Measurements from ENCODE around the gene JOSD2.

JOSD2 gene

DNA sequence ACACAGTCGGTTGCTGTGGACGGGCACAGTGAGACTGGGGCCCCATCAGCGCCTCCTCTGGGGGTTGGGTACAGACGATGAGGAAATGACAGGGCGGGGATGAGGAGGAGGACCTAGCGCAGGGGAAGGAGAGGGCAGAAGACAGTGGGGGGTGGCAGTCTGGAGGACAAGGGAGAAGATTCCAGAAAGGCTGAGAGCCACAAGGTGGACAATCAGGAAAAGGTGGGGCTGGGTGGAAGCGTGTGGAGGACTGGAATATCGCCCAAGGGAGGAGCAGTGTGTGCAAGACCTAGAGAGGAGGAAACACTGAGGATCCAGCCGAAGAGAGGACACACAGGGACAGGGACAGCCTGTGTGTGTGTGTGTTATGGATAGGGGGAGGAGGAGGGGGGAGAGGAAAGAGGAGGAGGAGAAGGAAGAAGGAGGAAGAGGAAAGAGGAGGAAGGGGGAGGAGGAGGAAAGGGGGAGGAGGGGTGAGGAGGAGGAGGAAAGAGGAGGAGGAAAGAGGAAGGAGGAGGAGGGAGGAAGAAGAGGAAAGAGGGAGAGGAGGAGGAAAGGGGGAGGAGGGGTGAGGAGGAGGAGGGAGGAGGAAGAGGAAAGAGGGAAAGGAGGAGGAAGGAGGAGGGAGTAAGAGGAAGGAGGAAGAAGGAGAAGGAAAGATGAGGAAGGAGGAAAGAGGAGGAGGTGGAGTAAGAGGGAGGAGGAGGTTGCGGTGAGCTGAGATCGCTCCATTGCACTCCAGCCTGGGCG, 18.5 kb downstream of the JOSD2 start:
- peak; percentile 31 to 35 for DNase-seq

GRCh38 chr19:50490991-50491472, 20.0 kb downstream of the JOSD2 start:
- DNase-seq = no peak

DNA sequence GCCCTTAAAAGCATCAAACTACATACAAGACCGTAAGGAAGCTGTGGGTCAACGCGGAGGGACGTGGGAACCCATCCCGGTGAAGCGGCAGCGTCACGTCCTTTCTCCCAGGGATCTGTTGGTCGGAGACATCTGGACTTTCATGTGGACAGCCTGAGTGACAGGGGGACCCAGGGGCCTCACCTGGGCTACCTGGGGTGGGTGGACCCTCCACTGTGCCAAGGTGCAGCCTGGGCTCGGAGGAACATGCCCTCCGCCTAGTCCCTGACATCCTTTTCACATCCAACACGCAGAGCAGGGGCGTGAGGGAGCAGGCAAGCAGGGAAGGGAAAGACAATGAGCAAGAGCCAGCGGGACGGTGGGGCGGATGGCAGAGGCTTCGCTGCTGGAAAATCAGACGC, 20.6 kb downstream of the JOSD2 start:
- no peak for DNase-seq

DNA sequence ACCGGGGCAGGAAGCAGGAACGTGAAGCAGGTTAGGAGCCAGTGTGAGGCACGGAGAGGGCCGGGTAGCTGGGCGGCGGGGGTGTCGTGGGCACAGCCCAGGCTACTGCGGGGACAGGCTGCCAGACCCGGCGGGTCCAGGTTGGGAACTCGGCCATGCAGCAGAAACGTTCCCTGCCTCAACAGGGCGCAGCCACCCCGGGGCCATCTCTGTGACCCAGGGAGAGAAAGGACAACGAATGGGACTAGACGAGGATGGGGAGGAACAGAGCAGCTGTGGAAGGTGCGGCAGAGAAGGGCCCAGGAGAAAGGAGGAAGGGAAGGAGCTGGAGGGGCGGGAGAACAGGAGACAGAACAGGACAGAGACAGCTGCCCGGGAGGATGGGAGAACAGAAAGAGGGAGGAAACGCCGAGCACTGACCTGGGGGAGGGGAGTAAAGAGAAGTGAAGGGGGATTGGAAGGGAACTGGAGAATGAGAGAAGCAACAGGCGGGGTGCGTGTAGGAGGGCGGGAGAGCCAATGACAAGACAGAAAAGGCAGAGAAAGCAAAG, 21.5 kb downstream of the JOSD2 start:
- DNase-seq = no peak

GRCh38 chr19:50488389-50489194, 22.4 kb downstream of the JOSD2 start:
- DNase-seq = no peak

DNA sequence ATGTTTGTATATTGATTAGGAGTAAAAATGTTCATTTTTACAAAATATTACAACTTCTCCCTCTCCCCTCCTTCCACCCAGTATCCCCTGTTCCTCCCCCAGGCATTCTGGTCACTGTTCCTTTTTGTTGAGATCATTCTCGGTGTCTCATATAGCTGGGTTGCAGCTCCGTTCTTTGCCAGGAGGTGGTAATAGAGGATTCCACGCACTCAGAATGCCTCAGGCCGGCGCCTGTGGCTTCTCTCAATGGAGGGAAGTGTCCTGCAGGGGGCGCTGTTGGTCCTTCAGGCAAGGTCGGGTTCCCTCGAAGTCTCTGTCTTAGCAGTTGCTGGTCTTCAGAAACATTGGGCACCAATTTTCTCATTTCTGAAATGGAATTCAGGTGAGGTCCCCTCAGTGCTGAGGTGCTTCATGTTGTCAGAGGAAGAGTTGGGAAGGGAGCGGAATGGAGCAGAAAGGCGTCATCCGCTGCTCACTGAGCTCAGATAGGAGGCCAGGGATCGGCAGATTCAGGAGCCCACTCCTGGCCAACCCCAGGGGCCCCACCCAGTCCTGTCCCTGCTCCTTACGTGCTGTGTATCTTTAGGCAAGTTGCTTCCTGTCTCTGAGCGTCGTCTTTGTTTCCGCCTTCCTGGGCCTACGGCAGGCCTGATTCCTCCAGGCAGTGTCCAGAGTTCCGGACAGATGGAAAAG, 24.0 kb downstream of the JOSD2 start:
- DNase-seq = peak in 1 of 2 donors; percentile 37

- DNase-seq = no peak
Observed at GRCh38 chr19:50485284-50485955, 25.6 kb downstream of the JOSD2 start.

DNA sequence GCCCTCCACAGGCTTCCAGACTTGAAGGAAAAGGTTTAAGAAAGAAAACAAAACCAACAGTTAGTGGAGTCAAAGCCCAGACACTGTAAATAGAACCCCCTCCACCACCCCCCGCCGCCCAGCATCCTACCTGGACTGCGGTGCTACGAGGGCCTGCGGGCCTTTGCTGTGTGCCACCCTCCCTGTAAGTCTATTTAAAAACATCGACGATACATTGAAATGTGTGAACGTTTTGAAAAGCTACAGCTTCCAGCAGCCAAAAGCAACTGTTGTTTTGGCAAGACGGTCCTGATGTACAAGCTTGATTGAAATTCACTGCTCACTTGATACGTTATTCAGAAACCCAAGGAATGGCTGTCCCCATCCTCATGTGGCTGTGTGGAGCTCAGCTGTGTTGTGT, 28.1 kb downstream of the JOSD2 start:
- no peak for DNase-seq

GRCh38 chr19:50482271-50482855, 28.6 kb downstream of the JOSD2 start:
- DNase-seq = no peak

GRCh38 chr19:50481351-50482149, 29.4 kb downstream of the JOSD2 start:
- DNase-seq = no peak

DNA sequence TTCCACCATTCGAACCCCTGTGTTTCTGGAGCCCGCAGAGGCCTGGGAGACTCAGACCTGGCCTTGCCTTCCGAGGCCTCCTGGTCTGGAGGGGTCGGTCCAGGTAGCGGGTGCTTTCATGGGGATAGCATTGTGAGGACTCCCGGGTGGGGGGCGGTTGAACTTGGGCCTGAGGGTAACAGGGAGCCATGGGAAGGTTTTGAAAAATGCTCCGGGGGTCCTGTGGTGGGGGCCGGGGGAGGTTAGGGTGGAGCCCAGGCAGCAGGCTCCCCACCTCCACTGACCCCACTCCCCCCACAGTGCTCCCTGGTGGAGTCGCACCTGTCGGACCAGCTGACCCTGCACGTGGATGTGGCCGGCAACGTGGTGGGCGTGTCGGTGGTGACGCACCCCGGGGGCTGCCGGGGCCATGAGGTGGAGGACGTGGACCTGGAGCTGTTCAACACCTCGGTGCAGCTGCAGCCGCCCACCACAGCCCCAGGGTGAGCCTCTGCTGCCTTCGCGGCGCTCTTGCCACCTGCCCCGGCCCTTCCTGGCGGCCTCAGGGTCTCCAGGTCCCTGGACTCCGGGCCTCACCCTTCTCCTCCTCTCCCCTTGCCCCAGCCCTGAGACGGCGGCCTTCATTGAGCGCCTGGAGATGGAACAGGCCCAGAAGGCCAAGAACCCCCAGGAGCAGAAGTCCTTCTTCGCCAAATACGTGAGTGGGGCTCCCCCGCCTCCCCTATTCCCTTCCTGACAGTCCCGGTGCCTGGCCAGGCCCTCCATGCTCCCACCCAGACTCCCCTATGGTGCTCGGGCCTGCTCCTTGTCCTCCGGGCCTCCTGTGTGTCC, 30.5 kb downstream of the JOSD2 start:
- no peak for DNase-seq

- no peak for DNase-seq
Observed at GRCh38 chr19:50479761-50480251, 31.2 kb downstream of the JOSD2 start.

GRCh38 chr19:50478901-50479715, 31.9 kb downstream of the JOSD2 start:
- no peak for DNase-seq

- no peak for DNase-seq
Observed at GRCh38 chr19:50477751-50478515, 33.1 kb downstream of the JOSD2 start.

- no peak for DNase-seq
Observed at GRCh38 chr19:50476907-50477238, 34.1 kb downstream of the JOSD2 start.

DNA sequence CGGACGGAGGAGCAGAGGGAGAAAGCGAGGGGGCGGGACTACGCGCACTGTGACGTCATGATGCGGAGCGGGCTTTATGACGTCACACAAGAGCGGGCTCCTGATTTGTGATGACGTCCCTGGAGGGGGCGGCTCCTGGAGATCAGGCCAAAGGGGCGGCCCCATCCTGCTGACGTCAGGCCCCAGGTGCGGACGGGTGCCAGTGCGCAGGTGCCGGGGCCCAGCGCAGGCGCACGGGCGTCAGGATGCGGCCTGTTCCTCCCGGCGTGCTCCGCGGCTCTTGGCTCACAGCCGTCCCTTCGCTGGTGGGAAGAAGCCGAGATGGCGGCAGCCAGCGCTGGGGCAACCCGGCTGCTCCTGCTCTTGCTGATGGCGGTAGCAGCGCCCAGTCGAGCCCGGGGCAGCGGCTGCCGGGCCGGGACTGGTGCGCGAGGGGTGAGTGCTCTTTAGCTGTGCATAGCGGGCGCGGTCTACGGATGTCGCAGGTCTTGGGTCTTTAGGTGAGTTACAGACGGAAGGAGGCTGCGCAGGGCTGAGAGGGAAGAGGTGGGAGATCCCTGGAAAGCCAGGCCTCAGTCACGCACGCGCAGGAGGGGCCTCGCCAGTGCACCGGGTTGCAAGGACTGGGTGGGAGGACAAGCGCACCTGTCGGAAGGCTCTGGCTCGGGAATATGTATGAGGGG, 34.6 kb downstream of the JOSD2 start, which contains the start of the genes EMC10 and GARIN5A:
Gene EMC10, plus strand, starts transcription at position 284 of the 683 bp plus-strand sequence. Its CDS starts 38 bp downstream, at position 322.
Gene GARIN5A, minus strand, starts transcription at position 625 of the 683 bp plus-strand sequence. Its CDS starts 460 bp downstream, at position 165.
- DNase-seq = peak; percentile 89 to 92

GRCh38 chr19:50475736-50476223, 35.2 kb downstream of the JOSD2 start:
- no peak for DNase-seq
